RWPE2 (cell line): ENCODE data around the gene NOXO1.

Source experiments
- ATAC-seq: fragments of 200-7000 bp; cut with Tn5 transposase; 3 replicates; pipeline ENCODE4 v1.9.1; 2021; ENCODE audit warnings: low read depth
- DNase-seq: peaks from one replicate; pipeline ENCODE4 v3.0.0-alpha.2; 2020; ENCODE audit warnings: low spot score
- H3K27ac ChIP-seq: fragments of 450-650 bp; 2 replicates; pipeline ENCODE4 v1.5.1; 2017; ENCODE audit warnings: mild to moderate bottlenecking; ENCODE audit not compliant: poor library complexity, severe bottlenecking
- H3K27me3 ChIP-seq: fragments of 250-450 bp; sonication (Bioruptor Pico); 2 replicates; pipeline ENCODE4 v1.5.1; 2021; ENCODE audit warnings: mild to moderate bottlenecking, moderate library complexity; ENCODE audit not compliant: insufficient read depth, poor library complexity, severe bottlenecking
- H3K36me3 ChIP-seq: fragments of 250-450 bp; sonication (Bioruptor Pico); 2 replicates; pipeline ENCODE4 v1.5.1; 2020; ENCODE audit warnings: low read depth, mild to moderate bottlenecking, moderate library complexity
- H3K4me1 ChIP-seq: fragments of 250-450 bp; sonication (Bioruptor Pico); 2 replicates; pipeline ENCODE4 v1.5.1; 2021; ENCODE audit warnings: mild to moderate bottlenecking, moderate library complexity; ENCODE audit not compliant: insufficient read depth, poor library complexity, severe bottlenecking
- H3K4me3 ChIP-seq: fragments of 250-450 bp; sonication (Bioruptor Pico); 2 replicates; pipeline ENCODE4 v1.5.1; 2021; ENCODE audit warnings: mild to moderate bottlenecking, moderate library complexity; ENCODE audit not compliant: severe bottlenecking
- H3K9me3 ChIP-seq: fragments of 250-450 bp; sonication (Bioruptor Pico); 2 replicates; pipeline ENCODE4 v1.5.1; 2021; ENCODE audit warnings: mild to moderate bottlenecking, moderate library complexity; ENCODE audit not compliant: severe bottlenecking
- TF ChIP-seq, protein P1 (sequence below): fragments of 450-650 bp; IDR thresholded peaks from one replicate; pipeline ENCODE4 v1.5.1; 2017; ENCODE audit warnings: mild to moderate bottlenecking, moderate library complexity; ENCODE audit not compliant: poor library complexity, severe bottlenecking

NOXO1 gene, protein sequence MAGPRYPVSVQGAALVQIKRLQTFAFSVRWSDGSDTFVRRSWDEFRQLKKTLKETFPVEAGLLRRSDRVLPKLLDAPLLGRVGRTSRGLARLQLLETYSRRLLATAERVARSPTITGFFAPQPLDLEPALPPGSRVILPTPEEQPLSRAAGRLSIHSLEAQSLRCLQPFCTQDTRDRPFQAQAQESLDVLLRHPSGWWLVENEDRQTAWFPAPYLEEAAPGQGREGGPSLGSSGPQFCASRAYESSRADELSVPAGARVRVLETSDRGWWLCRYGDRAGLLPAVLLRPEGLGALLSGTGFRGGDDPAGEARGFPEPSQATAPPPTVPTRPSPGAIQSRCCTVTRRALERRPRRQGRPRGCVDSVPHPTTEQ

DNA sequence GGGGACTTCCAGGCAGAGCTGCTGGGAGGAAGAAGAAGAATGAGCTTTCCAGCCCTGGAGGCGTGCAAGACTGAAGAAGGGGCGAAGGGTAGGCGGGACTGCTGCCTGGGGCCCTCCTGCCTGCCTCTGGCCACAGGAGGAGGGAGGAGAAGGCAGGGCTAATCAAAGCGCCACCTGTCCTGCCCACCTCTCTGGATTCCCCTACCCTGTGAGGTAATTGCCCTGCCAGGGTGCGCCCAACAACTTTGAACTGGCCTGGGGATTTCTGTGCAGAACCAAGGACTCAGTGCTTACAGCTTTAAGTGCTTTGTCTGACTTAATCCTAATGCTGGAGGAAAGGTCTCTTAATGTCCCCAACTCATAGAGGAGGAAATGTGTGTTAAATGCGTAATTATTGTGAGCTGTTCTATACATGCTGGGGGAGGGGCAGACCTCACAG lies at the start of gene NOXO1:
Gene NOXO1, minus strand, starts transcription at position 72 of the 439 bp plus-strand sequence. CDS start 290 bp downstream, outside the sequence.
- Histone ChIP-seq H3K4me3 (peak within 1 kb of the TSS; percentile 41), H3K27ac (no peak within 1 kb of the TSS), H3K9me3 (no peaks in the 10 kb centered on the region), H3K27me3 (no peaks in the 10 kb centered on the region), H3K4me1 (peaks cover 5% of the 10 kb centered on the region), H3K36me3 (peaks cover 29% of the 10 kb centered on the region)
- TF ChIP-seq, protein P1, sequence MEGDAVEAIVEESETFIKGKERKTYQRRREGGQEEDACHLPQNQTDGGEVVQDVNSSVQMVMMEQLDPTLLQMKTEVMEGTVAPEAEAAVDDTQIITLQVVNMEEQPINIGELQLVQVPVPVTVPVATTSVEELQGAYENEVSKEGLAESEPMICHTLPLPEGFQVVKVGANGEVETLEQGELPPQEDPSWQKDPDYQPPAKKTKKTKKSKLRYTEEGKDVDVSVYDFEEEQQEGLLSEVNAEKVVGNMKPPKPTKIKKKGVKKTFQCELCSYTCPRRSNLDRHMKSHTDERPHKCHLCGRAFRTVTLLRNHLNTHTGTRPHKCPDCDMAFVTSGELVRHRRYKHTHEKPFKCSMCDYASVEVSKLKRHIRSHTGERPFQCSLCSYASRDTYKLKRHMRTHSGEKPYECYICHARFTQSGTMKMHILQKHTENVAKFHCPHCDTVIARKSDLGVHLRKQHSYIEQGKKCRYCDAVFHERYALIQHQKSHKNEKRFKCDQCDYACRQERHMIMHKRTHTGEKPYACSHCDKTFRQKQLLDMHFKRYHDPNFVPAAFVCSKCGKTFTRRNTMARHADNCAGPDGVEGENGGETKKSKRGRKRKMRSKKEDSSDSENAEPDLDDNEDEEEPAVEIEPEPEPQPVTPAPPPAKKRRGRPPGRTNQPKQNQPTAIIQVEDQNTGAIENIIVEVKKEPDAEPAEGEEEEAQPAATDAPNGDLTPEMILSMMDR, result no peak
- ATAC-seq, result no peak
- DNase-seq, result no peak

DNA sequence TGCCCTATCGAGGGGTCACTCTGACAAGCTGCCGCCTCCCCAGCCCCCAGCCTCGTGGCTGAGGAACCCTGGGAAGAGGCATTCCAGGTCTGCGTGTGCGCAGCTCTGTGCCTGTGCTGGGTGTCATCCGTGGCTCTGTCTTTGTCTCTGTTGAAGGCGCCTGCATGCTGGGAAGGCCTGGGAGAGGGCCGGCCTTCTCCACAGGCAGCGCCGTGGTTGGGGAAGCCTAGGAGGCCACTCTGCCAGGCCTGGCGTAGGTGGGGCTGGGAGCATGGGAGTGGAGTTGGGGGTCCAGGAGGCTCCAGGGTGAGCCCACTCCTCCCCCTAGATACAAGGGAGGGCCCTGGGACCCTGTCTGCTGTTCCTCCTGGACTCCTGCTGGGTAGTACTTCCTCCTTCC lies 48.8 kb upstream of the NOXO1 start:
- Histone ChIP-seq H3K4me1 (peaks cover 9% of the 10 kb centered on the region), H3K27me3 (no peaks in the 10 kb centered on the region), H3K36me3 (no peaks in the 10 kb centered on the region), H3K4me3 (no peak overlapping the region), H3K9me3 (no peaks in the 10 kb centered on the region), H3K27ac (no peak overlapping the region)
- DNase-seq (no peak), ATAC-seq (no peak)
- TF ChIP-seq, protein P1, result no peak

DNA sequence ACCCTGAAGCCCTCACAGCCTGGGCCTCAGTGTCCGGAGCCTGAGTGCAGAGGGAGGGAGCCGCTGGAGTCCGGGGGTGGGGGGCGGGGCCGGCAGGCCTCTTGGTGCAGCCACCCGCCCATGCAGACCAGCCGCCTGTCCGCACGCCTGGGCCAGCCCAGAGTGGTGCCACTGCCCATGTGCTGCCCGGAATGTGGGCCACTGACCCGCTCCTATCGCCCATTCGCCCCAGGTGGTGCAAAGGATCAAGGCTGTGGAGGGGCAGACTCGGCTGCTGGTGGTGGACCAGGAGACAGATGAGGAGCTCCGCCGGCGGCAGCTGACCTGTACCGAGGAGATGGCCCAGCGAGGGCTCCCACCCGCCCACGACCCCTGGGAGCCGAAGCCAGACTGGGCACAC lies 48.1 kb upstream of the NOXO1 start:
- H3K27me3 ChIP-seq, result no peaks in the 10 kb centered on the region
- peaks cover 9% of the 10 kb centered on the region for H3K4me1 ChIP-seq
- H3K27ac ChIP-seq, result no peak overlapping the region
- H3K9me3 ChIP-seq, result no peaks in the 10 kb centered on the region
- ATAC-seq, result no peak
- no peaks in the 10 kb centered on the region for H3K36me3 ChIP-seq
- TF ChIP-seq, protein P1, result no peak
- no peak overlapping the region for H3K4me3 ChIP-seq
- DNase-seq, result peak; percentile 61

DNA sequence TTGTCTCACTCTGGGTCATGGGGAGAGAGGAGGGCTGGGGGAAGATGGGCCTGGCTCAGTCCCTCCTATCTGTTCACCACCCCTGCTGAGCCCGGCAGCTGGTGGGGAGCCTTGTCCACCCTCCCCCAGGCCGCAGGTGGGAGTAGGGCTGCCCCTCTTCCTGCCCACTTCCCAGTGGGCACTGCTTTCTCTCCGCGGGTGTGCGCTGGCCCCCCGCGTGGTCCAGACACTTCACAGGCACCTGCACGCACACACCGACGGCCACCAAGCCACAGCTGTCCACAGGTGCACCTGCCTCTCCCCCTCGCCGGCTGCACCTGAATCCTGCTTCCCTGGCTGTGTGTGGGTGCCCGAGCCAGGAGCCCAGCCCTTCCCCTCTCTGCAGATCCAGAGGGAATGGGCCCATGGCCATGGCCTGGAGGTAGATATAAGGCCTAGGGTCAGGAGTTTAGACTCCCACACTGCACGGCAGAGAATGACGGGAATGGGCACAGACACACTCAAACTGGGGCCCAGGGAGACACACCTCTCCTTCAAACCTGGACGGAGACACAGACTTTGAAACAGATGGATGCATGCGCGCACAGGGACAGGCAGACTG lies 47.5 kb upstream of the NOXO1 start:
- Histone ChIP-seq H3K27me3 (no peaks in the 10 kb centered on the region), H3K9me3 (no peaks in the 10 kb centered on the region), H3K4me1 (peaks cover 7% of the 10 kb centered on the region), H3K4me3 (no peak overlapping the region), H3K27ac (no peak overlapping the region), H3K36me3 (no peaks in the 10 kb centered on the region)
- DNase-seq, result no peak
- no peak for ATAC-seq
- TF ChIP-seq, protein P1, result no peak

DNA sequence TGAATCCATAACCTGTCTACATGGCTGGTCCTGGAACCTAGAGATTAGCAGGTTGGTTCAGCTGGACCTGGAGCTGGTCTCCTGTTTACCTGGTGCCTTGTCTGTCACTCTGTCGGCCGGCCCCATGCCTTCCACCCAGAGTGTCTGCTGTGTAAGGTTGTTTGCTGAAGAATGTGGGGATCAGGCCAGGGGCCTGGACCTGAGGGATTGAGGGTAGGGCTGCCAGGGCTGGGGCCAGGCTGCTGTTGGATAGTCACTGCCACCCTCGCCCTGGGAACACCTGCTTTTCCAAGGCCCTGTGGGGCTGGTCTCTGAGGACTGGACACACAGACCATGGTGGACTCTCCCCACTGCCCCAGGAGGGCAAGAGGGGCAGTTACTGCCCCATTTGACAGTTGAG lies 46.9 kb upstream of the NOXO1 start:
- Histone ChIP-seq H3K4me1 (peaks cover under 1% of the 10 kb centered on the region), H3K27me3 (no peaks in the 10 kb centered on the region), H3K36me3 (no peaks in the 10 kb centered on the region), H3K27ac (peak overlapping the region; percentile 30), H3K4me3 (no peak overlapping the region), H3K9me3 (no peaks in the 10 kb centered on the region)
- no peak for ATAC-seq
- no peak for DNase-seq
- TF ChIP-seq, protein P1, result no peak
